ENCODE data around the gene OIT3. TPM values are rescaled to one million over a fixed set of nuclear protein-coding genes. Genes with fewer than 3 reads are reported as not detected.

The OIT3 gene
- total and polyA plus RNA-seq, 4 donors = 0.08 to 0.49 (median 0.28) TPM; not detected in 1

DNA sequence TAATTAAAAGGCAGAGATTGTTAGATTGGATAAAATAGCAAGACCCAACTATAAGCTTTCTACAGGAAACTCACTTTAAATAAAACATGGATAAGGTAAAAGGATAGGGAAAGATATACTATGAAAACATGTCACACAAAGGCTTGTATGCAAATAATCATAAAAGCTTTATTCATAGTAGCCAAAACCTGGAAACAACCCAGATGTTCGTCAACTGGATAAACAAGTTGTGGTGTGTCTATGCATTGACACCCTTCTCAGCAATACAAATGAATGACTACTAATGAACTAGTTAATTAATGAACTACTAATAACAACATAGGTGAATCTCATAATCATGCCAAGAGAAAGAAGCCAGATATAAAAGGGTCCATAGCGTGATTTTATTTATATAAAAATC lies 37.7 kb upstream of the OIT3 start:
- no peak overlapping the region for H3K4me3 ChIP-seq
- TF ChIP-seq, protein P1, sequence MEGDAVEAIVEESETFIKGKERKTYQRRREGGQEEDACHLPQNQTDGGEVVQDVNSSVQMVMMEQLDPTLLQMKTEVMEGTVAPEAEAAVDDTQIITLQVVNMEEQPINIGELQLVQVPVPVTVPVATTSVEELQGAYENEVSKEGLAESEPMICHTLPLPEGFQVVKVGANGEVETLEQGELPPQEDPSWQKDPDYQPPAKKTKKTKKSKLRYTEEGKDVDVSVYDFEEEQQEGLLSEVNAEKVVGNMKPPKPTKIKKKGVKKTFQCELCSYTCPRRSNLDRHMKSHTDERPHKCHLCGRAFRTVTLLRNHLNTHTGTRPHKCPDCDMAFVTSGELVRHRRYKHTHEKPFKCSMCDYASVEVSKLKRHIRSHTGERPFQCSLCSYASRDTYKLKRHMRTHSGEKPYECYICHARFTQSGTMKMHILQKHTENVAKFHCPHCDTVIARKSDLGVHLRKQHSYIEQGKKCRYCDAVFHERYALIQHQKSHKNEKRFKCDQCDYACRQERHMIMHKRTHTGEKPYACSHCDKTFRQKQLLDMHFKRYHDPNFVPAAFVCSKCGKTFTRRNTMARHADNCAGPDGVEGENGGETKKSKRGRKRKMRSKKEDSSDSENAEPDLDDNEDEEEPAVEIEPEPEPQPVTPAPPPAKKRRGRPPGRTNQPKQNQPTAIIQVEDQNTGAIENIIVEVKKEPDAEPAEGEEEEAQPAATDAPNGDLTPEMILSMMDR (IDR thresholded peaks at IDR 0.05; ENCODE audit: control extremely low read depth, extremely low read depth) = no peak
- DNase-seq (no peak), ATAC-seq (ENCODE audit: insufficient read depth, low FRiP score) (no peak)
- H3K27ac ChIP-seq (ENCODE audit: low read depth in 1 of 2, low read length in 1 of 2) = no peak overlapping the region
- no peaks in the 10 kb centered on the region for H3K4me1 ChIP-seq (ENCODE audit: control insufficient read depth in 5 of 5, insufficient read depth in 5 of 5, low read length in 5 of 5)
- H3K27me3 ChIP-seq (ENCODE audit: control insufficient read depth in 3 of 3, insufficient read depth in 3 of 3, low read length in 2 of 3) = no peaks in the 10 kb centered on the region
- no peaks in the 10 kb centered on the region for H3K9me3 ChIP-seq (ENCODE audit: control insufficient read depth in 4 of 4, insufficient read depth in 3 of 4, low read length in 3 of 4)
- H3K36me3 ChIP-seq (ENCODE audit: control insufficient read depth in 4 of 4, insufficient read depth in 4 of 4, low read length in 4 of 4) = peaks cover 0 to 2% (median 0%) of the 10 kb centered on the region in 4 donors
- WGBS, 2 donors = 87 to 93% methylated on average over 2 of the region's 2 CpGs
- H3K9ac ChIP-seq (ENCODE audit: insufficient read depth in 1 of 2, low read length in 2 of 2) = no peak overlapping the region

DNA sequence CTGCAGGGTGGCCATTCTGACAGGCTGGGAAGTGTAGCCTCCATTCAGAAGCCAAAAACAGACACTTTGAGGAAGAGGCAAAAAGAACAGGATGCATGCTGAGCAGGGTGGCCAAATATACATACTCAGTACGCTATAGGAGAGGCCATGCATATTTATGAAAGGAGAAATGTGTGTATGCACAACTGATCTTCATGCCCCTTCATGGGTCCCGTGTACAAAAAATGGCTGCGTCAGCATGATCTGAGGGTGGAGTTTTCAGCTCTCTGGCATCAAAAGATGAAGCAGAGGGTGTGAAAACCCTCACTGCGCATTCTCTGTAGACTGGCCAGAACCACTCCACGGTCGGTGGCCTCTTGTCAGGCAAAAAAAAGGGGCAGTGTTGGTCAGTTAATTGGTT lies 35.5 kb upstream of the OIT3 start:
- TF ChIP-seq, protein P1 (IDR thresholded peaks at IDR 0.05; ENCODE audit: control extremely low read depth, extremely low read depth) = no peak
- H3K9ac ChIP-seq (ENCODE audit: insufficient read depth in 1 of 2, low read length in 2 of 2) = no peak overlapping the region

DNA sequence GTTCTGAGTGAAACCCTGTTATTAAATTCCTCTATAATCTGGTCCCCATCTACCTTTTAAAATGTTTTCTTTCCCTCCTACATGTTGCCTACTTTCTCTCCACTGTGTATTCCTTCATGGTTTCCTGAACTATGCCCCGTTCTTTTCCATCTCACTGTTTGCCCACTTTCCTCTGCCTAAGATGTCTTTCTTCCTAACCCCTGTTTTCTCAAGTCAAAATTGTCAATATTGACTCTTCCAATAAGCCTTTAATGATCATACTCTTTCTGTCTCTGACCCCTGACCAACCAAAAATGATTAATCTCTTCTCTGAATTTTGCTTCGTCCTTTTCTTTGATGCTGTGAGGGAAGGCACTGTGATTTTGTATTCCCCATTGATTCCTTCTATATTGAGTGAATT lies 30.6 kb upstream of the OIT3 start:
- no peak for ATAC-seq (ENCODE audit: insufficient read depth, low FRiP score)
- DNase-seq = no peak
- Histone ChIP-seq H3K27ac (ENCODE audit: low read depth in 1 of 2, low read length in 1 of 2) (no peak overlapping the region), H3K4me1 (ENCODE audit: control insufficient read depth in 5 of 5, insufficient read depth in 5 of 5, low read length in 5 of 5) (no peaks in the 10 kb centered on the region), H3K9ac (ENCODE audit: insufficient read depth in 1 of 2, low read length in 2 of 2) (no peak overlapping the region), H3K4me3 (no peak overlapping the region), H3K9me3 (ENCODE audit: control insufficient read depth in 4 of 4, insufficient read depth in 3 of 4, low read length in 3 of 4) (no peaks in the 10 kb centered on the region), H3K36me3 (ENCODE audit: control insufficient read depth in 4 of 4, insufficient read depth in 4 of 4, low read length in 4 of 4) (peaks cover 0 to 13% (median 5%) of the 10 kb centered on the region in 4 donors), H3K27me3 (ENCODE audit: control insufficient read depth in 3 of 3, insufficient read depth in 3 of 3, low read length in 2 of 3) (no peaks in the 10 kb centered on the region)
- TF ChIP-seq, protein P1 (IDR thresholded peaks at IDR 0.05; ENCODE audit: control extremely low read depth, extremely low read depth) = no peak
- 89 to 91% methylated on average over 2 of the region's 2 CpGs for WGBS, 2 donors

More for the DNA sequence above, 35.5 kb upstream of the OIT3 start:
- no peak for DNase-seq
- H3K4me1 ChIP-seq (ENCODE audit: control insufficient read depth in 5 of 5, insufficient read depth in 5 of 5, low read length in 5 of 5) = no peaks in the 10 kb centered on the region
- no peaks in the 10 kb centered on the region for H3K27me3 ChIP-seq (ENCODE audit: control insufficient read depth in 3 of 3, insufficient read depth in 3 of 3, low read length in 2 of 3)
- H3K9me3 ChIP-seq (ENCODE audit: control insufficient read depth in 4 of 4, insufficient read depth in 3 of 4, low read length in 3 of 4) = no peaks in the 10 kb centered on the region
- peaks cover 0 to 10% (median 4%) of the 10 kb centered on the region in 4 donors for H3K36me3 ChIP-seq (ENCODE audit: control insufficient read depth in 4 of 4, insufficient read depth in 4 of 4, low read length in 4 of 4)
- no peak overlapping the region for H3K27ac ChIP-seq (ENCODE audit: low read depth in 1 of 2, low read length in 1 of 2)
- ATAC-seq (ENCODE audit: insufficient read depth, low FRiP score) = no peak
- no peak overlapping the region for H3K4me3 ChIP-seq
- WGBS, 2 donors = 95 to 97% methylated on average over 6 of the region's 6 CpGs
